ENCODE data around the gene APMAP. TPM values are rescaled to one million over a fixed set of nuclear protein-coding genes. Genes with fewer than 3 reads are reported as not detected.
A peak's percentile ranks its signal among the peaks of the same experiment; 100 is the strongest.

Gene APMAP
- total and polyA plus RNA-seq, 2 of the 13 experiments (the other 11 are each of a cell fraction or from before 2014, with no cell fraction given) = 168 to 214 TPM

GRCh38 chr20:24953209-24953575 lies 39.4 kb downstream of the APMAP start (continued):
- TF ChIP-seq, protein P1, sequence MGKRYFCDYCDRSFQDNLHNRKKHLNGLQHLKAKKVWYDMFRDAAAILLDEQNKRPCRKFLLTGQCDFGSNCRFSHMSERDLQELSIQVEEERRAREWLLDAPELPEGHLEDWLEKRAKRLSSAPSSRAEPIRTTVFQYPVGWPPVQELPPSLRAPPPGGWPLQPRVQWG (CRISPR knock-in tag; IDR thresholded peaks at IDR 0.05; ENCODE audit: borderline replicate concordance, low read depth) = no peak
- TF ChIP-seq PRMT3 (CRISPR knock-in tag; IDR thresholded peaks at IDR 0.05; ENCODE audit: borderline replicate concordance, low read depth) (no peak), ATF7 (IDR thresholded peaks at IDR 0.05) (no peak), ATF7 (CRISPR knock-in tag; IDR thresholded peaks at IDR 0.05) (no peak), ZNF17 (CRISPR knock-in tag; IDR thresholded peaks at IDR 0.05) (no peak)

DNA sequence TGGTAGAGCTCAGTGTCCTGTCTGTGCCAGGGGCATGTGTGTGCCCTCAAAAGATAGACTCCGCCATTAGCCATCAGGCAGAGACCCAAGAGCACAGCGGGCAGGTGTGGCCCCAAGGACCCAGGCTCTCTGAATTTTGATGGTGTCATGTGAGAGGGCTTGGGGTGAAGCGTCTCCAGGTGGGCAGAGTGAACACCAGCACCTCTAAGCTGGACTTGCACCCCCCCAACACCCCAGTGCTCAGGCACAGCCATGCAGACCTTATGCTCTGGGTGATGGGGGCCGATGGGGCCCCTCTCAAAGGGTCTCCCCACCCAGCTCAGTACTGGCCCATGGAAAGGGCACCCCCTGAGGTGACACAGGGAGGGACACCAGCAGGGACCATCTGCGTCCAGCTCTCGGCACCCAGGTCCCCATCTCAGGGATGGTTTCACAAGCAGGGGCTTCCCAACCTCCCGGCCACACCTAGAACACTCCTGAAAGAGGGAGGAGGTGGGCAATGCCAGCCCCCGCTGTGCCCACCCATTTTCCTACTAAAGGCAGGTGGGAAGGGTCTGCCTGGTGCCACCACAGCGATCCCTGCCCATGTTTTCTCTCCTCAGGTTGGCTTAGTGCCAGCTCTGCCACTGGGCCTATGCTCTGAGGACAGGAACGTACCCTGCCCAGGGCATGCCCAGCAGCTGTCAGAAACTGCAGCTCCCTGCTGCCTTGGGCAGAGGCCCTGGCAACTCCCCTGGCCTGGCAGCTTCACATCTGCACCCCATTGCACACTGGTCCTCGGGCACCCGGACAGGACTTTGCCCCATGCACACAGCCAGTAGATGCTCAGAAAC lies 40.0 kb downstream of the APMAP start:
- H3K4me2 ChIP-seq (ENCODE audit: low read depth, low read length) = no peak overlapping the region
- DNase-seq (ENCODE audit: low spot score) (no peak), FAIRE-seq (no peak), ATAC-seq (peak; percentile 27)
- intact Hi-C loops (cut with micrococcal nuclease; ENCODE audit: unreplicated experiment) = no loop called here
- POLR2A ChIA-PET = no interaction called here
- H3K9me3 ChIP-seq (ENCODE audit: low read length) = no peaks in the 10 kb centered on the region
- H4K20me1 ChIP-seq (ENCODE audit: insufficient read depth, low read length) = no peaks in the 10 kb centered on the region; the same call in 1 of the 2 replicates
- no peak overlapping the region for H2AFZ ChIP-seq (ENCODE audit: low read length)
- 71% methylated on average over 12 of the region's 12 CpGs for WGBS (ENCODE audit: low lambda C conversion rate)
- 0 out of 2 replicates have a peak, but pooled peaks cover 5% of the 10 kb centered on the region for H3K4me1 ChIP-seq (ENCODE audit: insufficient read depth, low read length)
- CTCF ChIA-PET (ENCODE audit: low intra/inter-chr PET ratio, low total read pairs) = no interaction called here
- no peak overlapping the region for H3K4me3 ChIP-seq (replicated peaks in 1 of 3; ENCODE audit: insufficient read depth in 1 of 3, low read depth in 2 of 3, low read length in 3 of 3)
- no peak overlapping the region for H3K9ac ChIP-seq (ENCODE audit: insufficient read depth, low read depth, low read length)
- no peak overlapping the region for H3K27ac ChIP-seq (ENCODE audit: extremely low read length, insufficient read depth, low read length)
- no peaks in the 10 kb centered on the region for H3K79me2 ChIP-seq (ENCODE audit: insufficient read depth, low read length)
- no TSS peak for BruUV-seq (replicated peaks)
- in situ Hi-C loops (cut with HindIII; ENCODE audit: extremely low pct_ligation_motif_present, low pct_unique_long_range_greater_than_20kb) = no loop called here
- peaks cover 0 to under 1% of the 10 kb centered on the region in 2 experiments; a peak in 2 of 5 replicates for H3K36me3 ChIP-seq (replicated peaks in 1 of 2; ENCODE audit: control insufficient read depth in 1 of 2, insufficient read depth in 2 of 2, low read length in 2 of 2)
- H3K27me3 ChIP-seq (ENCODE audit: control insufficient read depth in 1 of 2, insufficient read depth in 2 of 2, low read length in 2 of 2) = peaks cover 7 to 12% of the 10 kb centered on the region in 2 experiments
- TF ChIP-seq NR2F2 (IDR thresholded peaks at IDR 0.05; ENCODE audit: borderline replicate concordance, low read depth) = no peak
- TF ChIP-seq ARNT2 (CRISPR knock-in tag; IDR thresholded peaks at IDR 0.05; ENCODE audit: low read depth) = no peak
- peak; percentile 17; the same call in 1 of the 2 replicates for TF ChIP-seq MYC (CRISPR knock-in tag; IDR thresholded peaks at IDR 0.05; ENCODE audit: borderline replicate concordance)
- TF ChIP-seq POGK (CRISPR knock-in tag; conservative IDR thresholded peaks at IDR 0.05) = 0 out of 2 replicates have a peak, but pooled peaks have one; percentile 45
- no peak for TF ChIP-seq RFXANK (CRISPR knock-in tag; IDR thresholded peaks at IDR 0.05)
- no peak for TF ChIP-seq KLF13 (CRISPR knock-in tag; IDR thresholded peaks at IDR 0.05)
- no peak for TF ChIP-seq ELF4 (CRISPR knock-in tag; IDR thresholded peaks at IDR 0.05; ENCODE audit: borderline replicate concordance)
- peak; percentile 42; the same call in 1 of the 2 replicates for TF ChIP-seq HIC2 (CRISPR knock-in tag; IDR thresholded peaks at IDR 0.05; ENCODE audit: low read depth)
- TF ChIP-seq MTA3 (CRISPR knock-in tag; IDR thresholded peaks at IDR 0.05) = no peak
- TF ChIP-seq RAD21 (CRISPR knock-in tag; IDR thresholded peaks at IDR 0.05) = no peak
- TF ChIP-seq ZNF550 (CRISPR knock-in tag; IDR thresholded peaks at IDR 0.05; ENCODE audit: borderline replicate concordance) = no peak
- no peak for TF ChIP-seq PHF20 (CRISPR knock-in tag; IDR thresholded peaks at IDR 0.05)
- TF ChIP-seq HNF4A (CRISPR knock-in tag; IDR thresholded peaks at IDR 0.05) = peak; percentile 47; the same call in 1 of the 2 replicates
- 0 out of 2 replicates have a peak, but pooled peaks have one; percentile 38 for TF ChIP-seq ZNF274 (CRISPR knock-in tag; IDR thresholded peaks at IDR 0.05)
- no peak for TF ChIP-seq ZNF282 (IDR thresholded peaks at IDR 0.05; ENCODE audit: partially characterized antibody)

All from HepG2 (cell line).